ENCODE measurements around the gene GCNA.

GCNA gene

GRCh38 chrX:71629467-71629866, 51.2 kb downstream of the GCNA start:
- no peak for TF ChIP-seq CTCF (IDR thresholded peaks at IDR 0.05; ENCODE audit: low read depth, low read length)
- H3K4me3 ChIP-seq (ENCODE audit: low read depth, low read length): no peak overlapping the region

GRCh38 chrX:71632923-71633657, 54.9 kb downstream of the GCNA start:
- H3K4me3 ChIP-seq (ENCODE audit: low read depth, low read length): no peak overlapping the region
- no peak for TF ChIP-seq CTCF (IDR thresholded peaks at IDR 0.05; ENCODE audit: low read depth, low read length)

- no peak overlapping the region for H3K4me3 ChIP-seq (ENCODE audit: low read depth, low read length)
- no peak for TF ChIP-seq CTCF (IDR thresholded peaks at IDR 0.05; ENCODE audit: low read depth, low read length)
Measured at GRCh38 chrX:71634366-71634765, 56.1 kb downstream of the GCNA start.

- TF ChIP-seq CTCF (IDR thresholded peaks at IDR 0.05; ENCODE audit: low read depth, low read length): no peak
Measured at GRCh38 chrX:71636438-71637252, 58.4 kb downstream of the GCNA start.

GRCh38 chrX:71637253-71637618, 59.0 kb downstream of the GCNA start:
- no peak overlapping the region for H3K4me3 ChIP-seq (ENCODE audit: low read depth, low read length)
- TF ChIP-seq CTCF (IDR thresholded peaks at IDR 0.05; ENCODE audit: low read depth, low read length): no peak

More at GRCh38 chrX:71636438-71637252, 58.4 kb downstream of the GCNA start:
- no peak overlapping the region for H3K4me3 ChIP-seq (ENCODE audit: low read depth, low read length)

GRCh38 chrX:71637848-71638247, 59.6 kb downstream of the GCNA start:
- no peak for TF ChIP-seq CTCF (IDR thresholded peaks at IDR 0.05; ENCODE audit: low read depth, low read length)
- H3K4me3 ChIP-seq (ENCODE audit: low read depth, low read length): no peak overlapping the region

GRCh38 chrX:71638409-71638808, 60.2 kb downstream of the GCNA start:
- no peak for TF ChIP-seq CTCF (IDR thresholded peaks at IDR 0.05; ENCODE audit: low read depth, low read length)
- no peak overlapping the region for H3K4me3 ChIP-seq (ENCODE audit: low read depth, low read length)
